Activated T-helper 2 cell treated with anti-CD3 and anti-CD28 coated beads, Interferon-gamma antibody, Interleukin-2, Interleukin-4, amounts not matched to agents 10 μg/mL and 5 μg/mL and 100 μg/mL, durations not matched to agents 14 hours and 24 hours and 36 hours (primary cell): Measurements from ENCODE around the gene PRICKLE3. TPM values are rescaled to one million over a fixed set of nuclear protein-coding genes. Genes with fewer than 3 reads are reported as not detected.
"Not testable (repeated sequence)": the region's sequence is repeated elsewhere in the genome, so short reads cannot be mapped to it uniquely, and the experiment has no call there.

Source experiments
- DNase-seq: peaks from one replicate; pipeline ENCODE4 v3.0.0; 2021; ENCODE audit warnings: low spot score
- H3K27ac Mint-ChIP-seq: one replicate; pipeline ENCODE4 v1.8.0; 2021; ENCODE audit warnings: mixed read lengths
- H3K27me3 Mint-ChIP-seq: one replicate; pipeline ENCODE4 v1.8.0; 2021; ENCODE audit warnings: low read depth, mixed read lengths
- H3K36me3 Mint-ChIP-seq: one replicate; pipeline ENCODE4 v1.8.0; 2021; ENCODE audit warnings: low read depth, mixed read lengths
- H3K4me1 Mint-ChIP-seq: one replicate; pipeline ENCODE4 v1.8.0; 2021; ENCODE audit warnings: low read depth, mixed read lengths
- H3K4me3 Mint-ChIP-seq: one replicate; pipeline ENCODE4 v1.8.0; 2021; ENCODE audit warnings: low read depth, mild to moderate bottlenecking, moderate library complexity, mixed read lengths
- H3K9me3 Mint-ChIP-seq: one replicate; pipeline ENCODE4 v1.8.0; 2021; ENCODE audit warnings: mixed read lengths
- intact Hi-C: fragments of 100-400 bp; cut with micrococcal nuclease; formaldehyde crosslinking; loops from one replicate; pipeline ENCODE4 v1.15.1; 2023
- total RNA-seq: library from RNA; stranded (reverse); gene quantifications from 2 replicates; pipeline ENCODE4 v1.2.3, GENCODE V29; 2022

Gene PRICKLE3
- total RNA-seq, 1 donor from 2014 or later: 26.9 TPM

- DNase-seq, H3K27ac Mint-ChIP-seq, H3K9me3 Mint-ChIP-seq, H3K27me3 Mint-ChIP-seq: not testable (repeated sequence)
- intact Hi-C loops: loop anchor here (2.0 kb wide), 1 partner anchor 13 kb away; the partner anchor contains the start of gene PRICKLE3
- Mint-ChIP-seq H3K4me3 (peak overlapping the region; percentile 86), H3K36me3 (peaks cover 42% of the 10 kb centered on the region), H3K4me1 (peaks cover 13% of the 10 kb centered on the region)
Measured at GRCh38 chrX:49173544-49173943, 12.6 kb downstream of the PRICKLE3 start.

- peaks cover 20% of the 10 kb centered on the region for H3K4me1 Mint-ChIP-seq
- H3K27me3 Mint-ChIP-seq: no peaks in the 10 kb centered on the region
- peak overlapping the region; percentile 86 for H3K4me3 Mint-ChIP-seq
- intact Hi-C loops: loop anchor here (2.0 kb wide), 1 partner anchor 14 kb away; the partner anchor contains the start of gene PRICKLE3
- H3K9me3 Mint-ChIP-seq: no peaks in the 10 kb centered on the region
- DNase-seq: peak; percentile 69
- peaks cover 37% of the 10 kb centered on the region for H3K36me3 Mint-ChIP-seq
- H3K27ac Mint-ChIP-seq: peak overlapping the region; percentile 84
Measured at GRCh38 chrX:49172280-49172780, 13.8 kb downstream of the PRICKLE3 start.

GRCh38 chrX:49171752-49172279 lies 14.4 kb downstream of the PRICKLE3 start, which contains the start of gene PLP2:
Gene PLP2, plus strand, starts transcription at chrX:49171898. Its CDS starts 103 bp downstream, at chrX:49172001.
- peaks cover 23% of the 10 kb centered on the region for H3K4me1 Mint-ChIP-seq
- intact Hi-C loops: loop anchor here (2.0 kb wide), 1 partner anchor 15 kb away; the partner anchor contains the start of gene PRICKLE3
- peak within 1 kb of the TSS; percentile 86 for H3K4me3 Mint-ChIP-seq

GRCh38 chrX:49167740-49168108 lies 18.4 kb downstream of the PRICKLE3 start:
- H3K4me3 Mint-ChIP-seq: peak overlapping the region; percentile 83
- peak overlapping the region; percentile 95 for H3K27ac Mint-ChIP-seq
- no peak for DNase-seq
- intact Hi-C loops: loop anchor here (10.0 kb wide), 2 partner anchors 63 to 363 kb away; partner anchors contain the start of gene HDAC6
- H3K27me3 Mint-ChIP-seq: no peaks in the 10 kb centered on the region
- H3K36me3 Mint-ChIP-seq: peaks cover 2% of the 10 kb centered on the region
- peaks cover 26% of the 10 kb centered on the region for H3K4me1 Mint-ChIP-seq
- no peaks in the 10 kb centered on the region for H3K9me3 Mint-ChIP-seq

More at GRCh38 chrX:49171752-49172279, 14.4 kb downstream of the PRICKLE3 start, which contains the start of gene PLP2:
- DNase-seq: peak; percentile 54
- Mint-ChIP-seq H3K9me3 (no peaks in the 10 kb centered on the region), H3K27ac (peak within 1 kb of the TSS; percentile 84), H3K36me3 (peaks cover 35% of the 10 kb centered on the region), H3K27me3 (no peaks in the 10 kb centered on the region)

GRCh38 chrX:49166914-49167739 lies 19.0 kb downstream of the PRICKLE3 start:
- Mint-ChIP-seq H3K4me3 (peak overlapping the region; percentile 83), H3K4me1 (peaks cover 24% of the 10 kb centered on the region), H3K27ac (peak overlapping the region; percentile 95), H3K9me3 (no peaks in the 10 kb centered on the region), H3K27me3 (no peaks in the 10 kb centered on the region), H3K36me3 (no peaks in the 10 kb centered on the region)
- intact Hi-C loops: loop anchor here (10.0 kb wide), 2 partner anchors 62 to 362 kb away; partner anchors contain the start of gene HDAC6
- DNase-seq: peak; percentile 49

- intact Hi-C loops: loop anchor here (10.0 kb wide), 2 partner anchors 61 to 361 kb away; partner anchors contain the start of gene HDAC6
- Mint-ChIP-seq H3K27ac (peak overlapping the region; percentile 95), H3K36me3 (no peaks in the 10 kb centered on the region), H3K9me3 (no peaks in the 10 kb centered on the region), H3K4me1 (peaks cover 24% of the 10 kb centered on the region), H3K4me3 (peak overlapping the region; percentile 83), H3K27me3 (no peaks in the 10 kb centered on the region)
- DNase-seq: peak; percentile 65
Measured at GRCh38 chrX:49165901-49166881, 20.0 kb downstream of the PRICKLE3 start.

GRCh38 chrX:49164589-49165360 lies 21.4 kb downstream of the PRICKLE3 start:
- Mint-ChIP-seq H3K27me3 (no peaks in the 10 kb centered on the region), H3K27ac (no peak overlapping the region), H3K36me3 (no peaks in the 10 kb centered on the region), H3K4me3 (peak overlapping the region; percentile 76), H3K4me1 (peaks cover 24% of the 10 kb centered on the region), H3K9me3 (no peaks in the 10 kb centered on the region)
- no peak for DNase-seq
- intact Hi-C loops: loop anchor here (10.0 kb wide), 2 partner anchors 60 to 360 kb away; partner anchors contain the start of gene HDAC6

GRCh38 chrX:49163555-49164419 lies 22.4 kb downstream of the PRICKLE3 start:
- no peaks in the 10 kb centered on the region for H3K27me3 Mint-ChIP-seq
- H3K9me3 Mint-ChIP-seq: no peaks in the 10 kb centered on the region
- intact Hi-C loops: loop anchor here (10.0 kb wide), 2 partner anchors 59 to 359 kb away; partner anchors contain the start of gene HDAC6
- no peaks in the 10 kb centered on the region for H3K36me3 Mint-ChIP-seq
- H3K4me1 Mint-ChIP-seq: peaks cover 24% of the 10 kb centered on the region
- peak overlapping the region; percentile 91 for H3K27ac Mint-ChIP-seq
- DNase-seq: peak; percentile 80
- peak overlapping the region; percentile 76 for H3K4me3 Mint-ChIP-seq

- no peak for DNase-seq
- intact Hi-C loops: loop anchor here (10.0 kb wide), 2 partner anchors 58 to 358 kb away; partner anchors contain the start of gene HDAC6
- H3K27me3 Mint-ChIP-seq: no peaks in the 10 kb centered on the region
- peak within 1 kb of the TSS; percentile 33 for H3K27ac Mint-ChIP-seq
- H3K9me3 Mint-ChIP-seq: no peaks in the 10 kb centered on the region
- peak within 1 kb of the TSS; percentile 61 for H3K4me3 Mint-ChIP-seq
- H3K36me3 Mint-ChIP-seq: no peaks in the 10 kb centered on the region
- H3K4me1 Mint-ChIP-seq: peaks cover 20% of the 10 kb centered on the region
Measured at GRCh38 chrX:49162620-49163019, 23.6 kb downstream of the PRICKLE3 start, which contains the start of gene MAGIX. Gene MAGIX, plus strand, starts transcription at chrX:49162758. Its CDS starts 132 bp downstream, at chrX:49162890.

GRCh38 chrX:49161632-49162031 lies 24.5 kb downstream of the PRICKLE3 start:
- H3K4me3 Mint-ChIP-seq: no peak overlapping the region
- intact Hi-C loops: loop anchor here (10.0 kb wide), 2 partner anchors 57 to 357 kb away; partner anchors contain the start of gene HDAC6
- H3K27ac Mint-ChIP-seq: no peak overlapping the region

More at GRCh38 chrX:49161632-49162031, 24.5 kb downstream of the PRICKLE3 start:
- DNase-seq: no peak
- H3K27me3 Mint-ChIP-seq: no peaks in the 10 kb centered on the region
- H3K9me3 Mint-ChIP-seq: no peaks in the 10 kb centered on the region
- H3K4me1 Mint-ChIP-seq: peaks cover 13% of the 10 kb centered on the region
- H3K36me3 Mint-ChIP-seq: no peaks in the 10 kb centered on the region
